NCI-H748 (cell line): ENCODE measurements around the gene HTR4.
"Not testable (repeated sequence)": the region's sequence is repeated elsewhere in the genome, so short reads cannot be mapped to it uniquely, and the experiment has no call there.

Experiments
- DNase-seq: peaks from one replicate; lab custom pipeline; 2025; ENCODE audit not compliant: unreplicated experiment; lab: John Stamatoyannopoulos, UW

The HTR4 gene

GRCh38 chr5:148653836-148654781, at the start of gene HTR4:
HTR4 (minus strand) TSS chr5:148654527; CDS start chr5:148637014, 17,513 bp downstream.
- DNase-seq = peak; percentile 20

GRCh38 chr5:148702019-148702596, 47.8 kb upstream of the HTR4 start:
- DNase-seq = no peak

DNA sequence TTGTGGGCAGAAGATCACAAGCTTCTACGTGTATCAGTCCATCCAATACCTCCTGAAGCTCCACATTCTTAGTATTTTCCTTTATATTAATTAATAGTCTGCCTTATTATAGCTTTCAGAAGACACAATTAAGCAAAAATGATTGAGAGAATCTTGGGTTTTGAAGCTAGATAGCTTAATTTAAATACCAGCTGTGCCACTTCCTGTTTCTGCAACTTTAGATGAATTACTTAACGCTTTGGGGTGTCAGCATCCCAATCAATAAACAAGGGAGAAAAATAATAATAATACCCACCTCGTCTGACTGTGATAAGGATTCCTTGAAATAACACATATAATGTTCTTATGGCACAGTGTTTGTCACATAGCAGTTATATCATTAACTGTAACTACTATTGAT, 44.7 kb upstream of the HTR4 start:
- no peak for DNase-seq

DNA sequence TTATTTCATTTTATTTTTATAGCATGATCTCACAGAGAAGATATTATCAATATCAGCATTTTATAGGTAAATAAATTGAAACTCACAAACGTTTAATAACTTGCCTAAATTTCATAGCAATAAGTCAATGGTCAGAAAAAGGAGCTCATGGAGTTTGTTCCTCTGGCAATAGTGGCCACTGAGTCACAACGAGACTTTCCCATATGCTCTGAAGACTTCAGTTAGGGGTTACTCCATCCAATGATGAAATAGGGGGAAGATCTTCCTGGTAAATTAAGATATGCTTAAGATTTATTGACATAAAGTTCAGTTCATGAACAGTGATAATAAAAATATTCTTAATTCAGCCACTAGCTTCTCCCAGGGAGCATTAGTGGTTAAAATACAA, 43.5 kb upstream of the HTR4 start:
- no peak for DNase-seq

DNA sequence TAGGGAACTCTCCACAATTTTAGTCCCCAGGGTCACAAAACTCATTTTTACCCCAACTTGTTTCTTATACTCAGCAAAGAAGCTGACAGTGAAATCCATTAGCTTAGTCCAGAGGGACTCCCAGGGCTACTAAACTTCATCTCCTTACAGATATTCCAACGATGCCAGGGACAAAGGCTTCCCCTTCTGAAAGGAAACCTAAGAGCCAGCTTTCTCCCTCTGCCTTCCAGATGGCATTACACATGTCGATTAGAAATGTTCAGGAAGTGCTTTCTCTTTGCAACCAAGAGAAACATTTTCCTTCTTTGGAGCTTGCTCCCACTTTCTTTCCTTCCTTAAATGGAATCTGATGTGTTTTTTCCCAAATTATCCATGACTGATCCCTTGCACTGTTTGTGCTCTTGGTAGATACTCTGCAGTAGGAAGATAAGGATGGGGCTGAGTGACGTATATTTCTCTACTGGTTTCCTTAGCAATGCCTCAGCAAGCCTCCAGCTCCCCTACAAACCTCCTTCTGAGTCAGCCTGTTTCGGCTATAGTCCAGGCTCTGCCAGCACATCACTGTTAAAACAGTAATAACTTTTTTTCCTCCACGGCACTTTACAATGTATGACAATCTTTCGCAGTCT, 43.0 kb upstream of the HTR4 start:
- no peak for DNase-seq

GRCh38 chr5:148696187-148697036, 42.1 kb upstream of the HTR4 start:
- DNase-seq = no peak

DNA sequence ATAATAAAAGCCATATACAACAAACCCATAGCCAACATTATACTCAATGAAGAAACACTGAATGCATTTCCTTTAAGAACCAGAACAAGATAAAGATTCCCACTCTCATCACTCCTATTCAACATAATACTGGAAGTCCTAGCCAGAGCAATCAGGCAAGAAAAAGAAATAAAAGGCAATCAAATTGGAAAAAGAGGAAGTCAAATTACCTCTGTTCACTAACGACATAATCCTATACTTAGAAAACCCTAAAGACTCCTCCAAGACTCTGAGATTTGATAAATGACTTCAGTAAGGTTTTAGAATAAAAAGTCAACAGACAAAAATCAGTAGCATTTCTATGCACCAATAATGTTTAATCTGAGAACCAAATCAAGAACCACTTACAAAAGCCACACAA, 36.6 kb upstream of the HTR4 start:
- DNase-seq = no peak

DNA sequence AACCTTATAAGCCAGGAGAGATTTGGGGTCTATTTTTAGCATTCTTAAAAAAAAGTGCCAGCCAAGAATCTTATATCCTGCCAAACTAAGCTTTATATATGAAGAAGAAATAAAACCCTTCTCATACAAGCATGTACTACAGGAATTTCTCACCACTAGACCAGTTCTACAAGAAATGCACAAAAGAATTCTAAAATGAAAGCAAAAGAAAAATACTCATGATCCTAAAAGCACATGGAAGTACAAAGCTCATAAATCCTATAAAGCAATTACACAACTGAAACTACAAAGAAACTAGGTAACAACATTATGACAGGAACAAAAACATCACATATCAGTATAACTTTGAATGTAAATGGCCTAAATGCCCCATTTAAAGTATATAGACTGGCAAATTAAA, 34.5 kb upstream of the HTR4 start:
- no peak for DNase-seq

- DNase-seq = no peak
Observed at GRCh38 chr5:148687871-148688270, 33.5 kb upstream of the HTR4 start.

GRCh38 chr5:148687427-148687826, 33.1 kb upstream of the HTR4 start:
- DNase-seq = peak; percentile 62

DNA sequence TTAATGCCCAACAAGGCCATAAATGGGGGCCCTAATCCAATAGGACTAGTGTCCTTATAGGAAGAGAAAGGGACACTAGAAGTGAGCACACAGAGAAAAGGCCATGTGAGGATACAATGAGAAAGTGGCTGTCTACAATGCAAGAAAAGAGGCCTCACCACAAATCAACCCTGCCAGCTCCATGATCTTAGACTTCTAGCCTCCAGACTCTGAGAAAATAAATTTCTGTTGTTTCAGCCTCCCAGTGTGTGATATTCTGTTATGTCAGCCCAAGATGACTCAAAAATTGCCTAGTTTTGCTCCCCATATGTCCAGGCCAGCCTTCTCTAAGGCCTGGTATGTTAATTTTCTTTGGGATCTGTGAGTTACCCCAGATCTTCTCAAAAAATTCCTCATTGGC, 32.3 kb upstream of the HTR4 start:
- no peak for DNase-seq

GRCh38 chr5:148685520-148686134, 31.3 kb upstream of the HTR4 start:
- DNase-seq = no peak

GRCh38 chr5:148684528-148684927, 30.2 kb upstream of the HTR4 start:
- DNase-seq = no peak

GRCh38 chr5:148683651-148684050, 29.3 kb upstream of the HTR4 start:
- no peak for DNase-seq

DNA sequence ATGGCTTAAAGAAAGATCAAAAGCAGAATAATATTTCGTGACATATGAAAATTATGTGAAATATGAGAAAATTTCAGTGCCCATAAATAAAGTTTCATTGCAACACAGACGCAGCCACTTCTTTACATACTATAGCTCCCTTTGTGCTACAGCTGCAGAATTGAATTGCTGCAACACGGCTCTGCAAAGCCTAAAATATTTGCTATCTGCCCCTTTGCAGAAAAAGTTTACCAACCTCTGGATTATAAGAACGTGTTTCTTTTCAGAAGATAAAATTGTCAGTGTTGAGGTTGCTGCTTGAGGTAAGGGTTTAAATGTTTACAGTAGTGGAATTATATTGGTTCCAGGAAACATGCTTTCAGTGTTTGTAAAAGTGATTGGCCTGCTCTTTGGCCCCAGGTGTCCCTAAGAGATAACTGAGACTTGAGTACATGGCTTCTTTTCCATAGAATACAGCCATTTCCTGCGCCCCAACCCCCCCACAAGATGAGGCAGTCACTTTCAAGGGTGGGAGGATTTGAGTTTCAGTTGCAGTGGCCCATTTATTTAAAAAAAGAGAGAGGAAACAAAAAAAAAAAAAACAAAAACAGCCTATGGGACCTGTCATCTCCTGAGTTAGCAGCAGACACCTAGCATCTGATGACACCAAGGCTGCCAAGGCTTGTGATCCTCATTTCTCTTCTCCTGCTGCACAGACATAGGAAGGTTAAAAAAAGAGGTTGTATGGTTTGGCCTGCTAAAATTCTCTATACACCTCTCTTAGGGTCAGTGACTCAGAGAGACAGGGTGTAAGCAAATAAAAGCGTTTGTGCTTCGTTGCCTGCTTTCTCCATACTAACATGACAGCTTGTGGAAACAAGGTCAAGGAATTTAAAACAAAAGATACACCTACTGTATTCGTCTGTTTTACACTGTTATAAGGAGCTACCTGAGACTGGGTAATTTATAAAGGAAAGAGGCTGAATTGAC, 28.0 kb upstream of the HTR4 start:
- DNase-seq = no peak

DNA sequence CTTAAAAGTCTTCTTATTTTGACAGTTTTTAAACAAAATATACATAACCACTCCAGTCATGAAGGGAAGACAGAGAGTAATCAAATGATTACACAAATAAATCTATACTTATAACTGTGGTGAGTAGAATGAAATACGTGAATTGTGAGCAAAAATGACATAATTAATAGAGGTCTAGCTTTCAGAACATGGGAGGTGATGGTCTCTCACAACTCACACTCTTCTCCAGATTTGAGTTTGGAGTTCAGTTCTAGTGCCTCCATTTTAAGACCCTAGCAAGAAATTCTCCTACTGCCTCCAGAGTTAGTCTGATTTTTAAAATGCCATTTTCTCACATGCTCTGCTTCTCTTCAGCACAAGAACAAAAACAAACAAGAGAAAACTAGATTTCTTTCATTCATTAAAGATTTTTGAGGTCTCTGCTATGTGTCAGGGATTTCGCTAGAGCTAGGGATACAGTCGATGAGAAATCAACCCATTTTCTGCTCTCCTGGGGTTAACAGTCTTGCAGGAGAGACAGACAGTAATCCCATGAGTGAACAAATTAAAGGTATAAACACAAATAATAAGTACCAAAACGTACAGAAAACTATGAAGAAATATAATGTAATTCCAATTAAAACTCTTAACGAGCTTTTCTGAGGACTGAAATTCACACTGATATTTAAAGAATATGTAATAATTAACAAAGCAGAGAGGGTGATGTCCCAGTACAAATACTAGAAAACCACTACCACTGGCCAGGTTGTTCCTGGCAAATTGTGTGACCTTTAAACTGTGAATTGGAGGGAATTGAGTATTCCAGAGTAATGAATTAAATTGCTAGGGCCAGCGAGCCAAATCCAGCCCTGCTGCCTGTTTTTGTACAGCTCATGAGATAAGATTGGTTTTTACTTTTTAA, 27.1 kb upstream of the HTR4 start:
- no peak for DNase-seq

- DNase-seq = not testable (repeated sequence)
Observed at GRCh38 chr5:148673704-148674103, 19.4 kb upstream of the HTR4 start.

DNA sequence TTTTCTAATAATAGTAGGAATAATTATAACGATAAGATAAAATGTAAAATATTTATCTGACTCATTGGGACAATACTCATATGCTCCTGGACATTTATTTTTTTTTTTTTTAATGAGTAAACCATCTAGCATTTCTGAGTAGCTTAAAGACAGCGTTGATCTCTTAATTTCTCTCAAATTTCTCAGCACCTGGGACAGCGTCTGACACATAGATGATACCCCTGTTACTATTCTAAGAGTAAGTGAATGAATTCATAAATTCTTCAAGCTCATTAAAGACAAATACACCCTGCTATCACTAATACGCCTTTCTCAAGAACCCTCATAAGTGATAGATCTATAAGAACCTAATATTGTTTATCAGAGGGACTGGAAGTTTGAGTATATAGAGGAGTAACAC, 12.0 kb upstream of the HTR4 start:
- DNase-seq = no peak

GRCh38 chr5:148665431-148665830, 11.1 kb upstream of the HTR4 start:
- no peak for DNase-seq
